SH-SY5Y (cell line): ENCODE measurements around the gene GJC1.

Experiments used
- GATA2 ChIP-seq: IDR thresholded peaks from 2 replicates; pipeline ENCODE4 v1.6.1; 2011; ENCODE audit warnings: mild to moderate bottlenecking, low read depth, low read length
- GATA3 ChIP-seq: IDR thresholded peaks from 2 replicates; pipeline ENCODE4 v1.6.1; 2011; ENCODE audit warnings: low read depth, mild to moderate bottlenecking, low read length, moderate library complexity

DNA sequence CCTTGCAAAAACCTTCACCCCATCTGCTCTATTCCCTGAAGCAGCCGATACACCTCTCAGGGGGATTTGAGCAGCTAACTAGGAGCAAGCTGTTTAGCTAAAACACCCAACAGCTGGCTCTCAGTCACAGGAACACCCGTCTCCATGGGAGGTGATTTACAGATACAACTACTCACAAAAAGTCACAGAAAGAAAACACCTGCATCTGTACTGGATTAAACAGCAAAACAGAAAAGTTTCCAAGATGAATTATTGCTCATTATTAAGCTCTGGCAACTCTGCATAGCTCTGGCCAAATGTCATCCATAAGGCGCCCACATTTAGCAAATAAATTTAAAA is 22.3 kb downstream of the GJC1 start:
- TF ChIP-seq GATA2, result no peak
- TF ChIP-seq GATA3, result no peak
